Sigmoid colon (tissue), 4 donors: ENCODE results near the gene YIPF6.

Source experiments
- EP300 ChIP-seq, 4 donors: sonication (generic); formaldehyde crosslinking; IDR thresholded peaks; one replicate each; pipeline ENCODE4 v1.6.1; 2017; ENCODE audit warnings: antibody characterized with exemption in 4 of 4
- POLR2A ChIP-seq, 2 donors: fragments of 450-650 bp; IDR thresholded peaks; one replicate each; pipeline ENCODE4 v1.6.1; 2016; ENCODE audit warnings: antibody characterized with exemption in 2 of 2, mild to moderate bottlenecking in 2 of 2, moderate library complexity in 2 of 2
- POLR2AphosphoS5 ChIP-seq, 4 donors: sonication (generic); formaldehyde crosslinking; IDR thresholded peaks; one replicate each; pipeline ENCODE4 v1.6.1; 2017; ENCODE audit warnings: antibody characterized with exemption in 4 of 4
- TF ChIP-seq, protein P1 (sequence below), 4 experiments: fragments of 450-650 bp in 3 of 4; fragments of 200-600 bp in 1 of 4; IDR thresholded peaks; one replicate each; pipeline ENCODE4 v1.5.1; 2016 to 2019; ENCODE audit warnings: antibody characterized with exemption in 4 of 4, mild to moderate bottlenecking in 3 of 4, moderate library complexity in 2 of 4

DNA sequence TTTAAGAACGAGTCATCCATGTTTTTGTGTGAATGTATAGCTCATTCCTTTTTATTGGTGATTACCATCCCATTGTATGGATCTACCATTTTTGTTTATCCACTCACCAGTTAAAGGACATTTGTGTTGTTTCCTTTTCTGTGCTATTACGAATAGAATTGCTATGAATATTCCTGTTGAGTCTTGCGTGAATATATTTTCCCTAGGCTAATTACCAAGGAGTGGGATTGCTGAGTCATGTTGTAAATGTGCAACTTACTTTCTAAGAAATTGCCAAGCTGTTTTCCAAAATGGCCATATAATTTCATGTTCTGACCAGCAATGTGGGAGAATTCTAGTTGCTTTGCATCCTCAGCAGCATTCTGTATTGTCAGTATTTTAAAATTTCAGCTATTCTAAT is 51.3 kb downstream of the YIPF6 start:
- TF ChIP-seq, protein P1, sequence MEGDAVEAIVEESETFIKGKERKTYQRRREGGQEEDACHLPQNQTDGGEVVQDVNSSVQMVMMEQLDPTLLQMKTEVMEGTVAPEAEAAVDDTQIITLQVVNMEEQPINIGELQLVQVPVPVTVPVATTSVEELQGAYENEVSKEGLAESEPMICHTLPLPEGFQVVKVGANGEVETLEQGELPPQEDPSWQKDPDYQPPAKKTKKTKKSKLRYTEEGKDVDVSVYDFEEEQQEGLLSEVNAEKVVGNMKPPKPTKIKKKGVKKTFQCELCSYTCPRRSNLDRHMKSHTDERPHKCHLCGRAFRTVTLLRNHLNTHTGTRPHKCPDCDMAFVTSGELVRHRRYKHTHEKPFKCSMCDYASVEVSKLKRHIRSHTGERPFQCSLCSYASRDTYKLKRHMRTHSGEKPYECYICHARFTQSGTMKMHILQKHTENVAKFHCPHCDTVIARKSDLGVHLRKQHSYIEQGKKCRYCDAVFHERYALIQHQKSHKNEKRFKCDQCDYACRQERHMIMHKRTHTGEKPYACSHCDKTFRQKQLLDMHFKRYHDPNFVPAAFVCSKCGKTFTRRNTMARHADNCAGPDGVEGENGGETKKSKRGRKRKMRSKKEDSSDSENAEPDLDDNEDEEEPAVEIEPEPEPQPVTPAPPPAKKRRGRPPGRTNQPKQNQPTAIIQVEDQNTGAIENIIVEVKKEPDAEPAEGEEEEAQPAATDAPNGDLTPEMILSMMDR (IDR thresholded peaks at IDR 0.05) = no peak
- no peak for TF ChIP-seq POLR2AphosphoS5 (IDR thresholded peaks at IDR 0.05)
- no peak for TF ChIP-seq POLR2A (IDR thresholded peaks at IDR 0.05)
- TF ChIP-seq EP300 (IDR thresholded peaks at IDR 0.05) = no peak
